Measurements from ENCODE around the gene TMUB1. TPM values are rescaled to one million over a fixed set of nuclear protein-coding genes. Genes with fewer than 3 reads are reported as not detected.

The TMUB1 gene
- total RNA-seq, 2 experiments from 2014 or later, result 75.7 to 78.3 TPM

DNA sequence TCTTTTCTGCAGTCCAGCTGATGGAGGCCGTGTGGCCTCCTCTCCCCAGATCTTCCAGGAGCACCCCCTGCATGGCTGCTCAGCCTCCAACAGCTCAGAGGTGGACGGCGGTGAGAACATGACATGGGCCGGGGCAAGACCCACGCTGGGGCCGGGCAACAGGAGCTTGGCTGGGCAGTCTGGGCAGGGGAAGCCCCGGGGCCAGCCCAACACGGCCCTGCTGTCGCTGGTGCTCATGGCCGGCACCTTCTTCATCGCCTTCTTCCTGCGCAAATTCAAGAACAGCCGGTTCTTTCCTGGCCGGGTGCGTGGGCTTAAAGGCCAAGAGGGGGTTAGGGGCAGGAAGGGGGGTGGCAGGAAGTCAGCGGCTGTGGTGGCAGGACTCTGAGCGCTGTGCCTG lies 9.3 kb downstream of the TMUB1 start:
- H3K4me3 Mint-ChIP-seq, result no peak overlapping the region
- peaks cover 7% of the 10 kb centered on the region for H3K36me3 Mint-ChIP-seq
- POLR2A ChIA-PET, result no interaction called here

GRCh38 chr7:151071032-151071866 lies 12.0 kb downstream of the TMUB1 start:
- DNase-seq, result no peak
- H3K27me3 Mint-ChIP-seq, result no peaks in the 10 kb centered on the region
- H3K36me3 Mint-ChIP-seq, result peaks cover 7% of the 10 kb centered on the region
- POLR2A ChIA-PET, result no interaction called here
- ATAC-seq (ENCODE audit: low read depth), result no peak
- no peaks in the 10 kb centered on the region for H3K9me3 Mint-ChIP-seq
- H3K27ac Mint-ChIP-seq, result no peak overlapping the region
- no peaks in the 10 kb centered on the region for H3K4me1 Mint-ChIP-seq
- H3K4me3 Mint-ChIP-seq, result no peak overlapping the region

More for the DNA sequence above, 9.3 kb downstream of the TMUB1 start:
- DNase-seq (no peak), ATAC-seq (ENCODE audit: low read depth) (no peak)
- Mint-ChIP-seq H3K4me1 (peaks cover 8% of the 10 kb centered on the region), H3K27me3 (no peaks in the 10 kb centered on the region), H3K27ac (no peak overlapping the region), H3K9me3 (no peaks in the 10 kb centered on the region)

DNA sequence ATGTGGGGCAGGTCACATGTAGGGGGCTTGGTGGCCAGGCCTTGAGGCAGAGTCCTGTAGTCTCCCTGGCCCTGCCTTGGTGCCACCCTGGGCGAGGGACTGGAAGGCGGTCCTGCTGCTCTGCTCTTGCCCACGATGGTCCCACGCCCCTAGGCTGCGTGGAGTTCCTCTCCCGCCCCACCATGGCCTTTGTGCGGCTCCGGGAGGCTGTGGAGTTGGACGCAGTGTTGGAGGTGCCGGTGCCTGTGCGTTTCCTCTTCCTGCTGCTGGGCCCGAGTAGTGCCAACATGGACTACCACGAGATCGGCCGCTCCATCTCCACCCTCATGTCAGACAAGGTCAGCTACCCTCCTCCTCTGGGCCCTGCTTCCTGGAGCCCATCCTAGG lies 12.7 kb downstream of the TMUB1 start:
- Mint-ChIP-seq H3K36me3 (peaks cover 8% of the 10 kb centered on the region), H3K27ac (no peak overlapping the region), H3K4me3 (no peak overlapping the region), H3K9me3 (no peaks in the 10 kb centered on the region), H3K4me1 (no peaks in the 10 kb centered on the region), H3K27me3 (no peaks in the 10 kb centered on the region)
- DNase-seq (no peak), ATAC-seq (ENCODE audit: low read depth) (no peak)
- POLR2A ChIA-PET, result no interaction called here

DNA sequence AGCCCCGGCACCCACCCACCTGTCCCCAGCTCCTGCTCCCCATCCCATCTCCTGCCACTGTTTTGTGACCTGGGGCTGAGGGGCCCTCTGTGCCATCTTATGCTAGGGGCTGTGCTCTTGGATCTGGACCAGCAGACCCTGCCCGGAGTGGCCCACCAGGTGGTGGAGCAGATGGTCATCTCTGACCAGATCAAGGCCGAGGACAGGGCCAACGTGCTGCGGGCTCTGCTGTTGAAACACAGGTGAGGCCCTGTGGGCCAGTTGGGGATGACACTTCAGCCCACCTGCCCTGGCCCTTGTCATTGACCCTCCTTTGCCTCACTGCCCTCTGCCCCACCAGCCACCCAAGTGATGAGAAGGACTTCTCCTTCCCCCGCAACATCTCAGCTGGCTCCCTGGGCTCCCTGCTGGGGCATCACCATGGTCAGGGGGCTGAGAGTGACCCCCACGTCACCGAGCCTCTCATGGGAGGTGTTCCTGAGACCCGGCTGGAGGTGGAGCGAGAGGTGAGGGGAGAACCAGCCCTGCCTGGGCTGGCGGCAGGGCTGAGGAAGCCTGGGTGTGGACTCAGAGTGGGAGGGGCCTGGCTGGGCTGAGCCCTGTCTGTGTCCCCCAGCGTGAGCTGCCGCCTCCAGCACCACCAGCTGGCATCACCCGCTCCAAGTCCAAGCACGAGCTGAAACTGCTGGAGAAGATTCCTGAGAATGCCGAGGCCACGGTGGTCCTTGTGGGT lies 13.3 kb downstream of the TMUB1 start:
- no peak overlapping the region for H3K4me3 Mint-ChIP-seq
- H3K27me3 Mint-ChIP-seq, result no peaks in the 10 kb centered on the region
- POLR2A ChIA-PET, result no interaction called here
- ATAC-seq (ENCODE audit: low read depth) (no peak), DNase-seq (no peak)
- peaks cover 10% of the 10 kb centered on the region for H3K36me3 Mint-ChIP-seq
- H3K9me3 Mint-ChIP-seq, result no peaks in the 10 kb centered on the region
- H3K4me1 Mint-ChIP-seq, result no peaks in the 10 kb centered on the region
- no peak overlapping the region for H3K27ac Mint-ChIP-seq

GRCh38 chr7:151068069-151068773 lies 15.1 kb downstream of the TMUB1 start:
- POLR2A ChIA-PET, result interaction anchor here (1.1 to 1.3 kb wide), 2 partner anchors 9 to 12 kb away, joined by 3 to 4 read pairs; partner anchors contain the start of gene FASTK
- Mint-ChIP-seq H3K4me1 (no peaks in the 10 kb centered on the region), H3K9me3 (no peaks in the 10 kb centered on the region), H3K27me3 (no peaks in the 10 kb centered on the region), H3K4me3 (no peak overlapping the region), H3K36me3 (peaks cover 10% of the 10 kb centered on the region), H3K27ac (no peak overlapping the region)
- DNase-seq, result no peak
- ATAC-seq (ENCODE audit: low read depth), result no peak

GRCh38 chr7:151066273-151066974 lies 16.9 kb downstream of the TMUB1 start:
- DNase-seq (no peak), ATAC-seq (ENCODE audit: low read depth) (no peak)
- POLR2A ChIA-PET, result no interaction called here
- no peak overlapping the region for H3K27ac Mint-ChIP-seq
- peaks cover 6% of the 10 kb centered on the region for H3K4me1 Mint-ChIP-seq
- H3K36me3 Mint-ChIP-seq, result peaks cover 12% of the 10 kb centered on the region
- H3K9me3 Mint-ChIP-seq, result no peaks in the 10 kb centered on the region
- no peaks in the 10 kb centered on the region for H3K27me3 Mint-ChIP-seq
- no peak overlapping the region for H3K4me3 Mint-ChIP-seq

DNA sequence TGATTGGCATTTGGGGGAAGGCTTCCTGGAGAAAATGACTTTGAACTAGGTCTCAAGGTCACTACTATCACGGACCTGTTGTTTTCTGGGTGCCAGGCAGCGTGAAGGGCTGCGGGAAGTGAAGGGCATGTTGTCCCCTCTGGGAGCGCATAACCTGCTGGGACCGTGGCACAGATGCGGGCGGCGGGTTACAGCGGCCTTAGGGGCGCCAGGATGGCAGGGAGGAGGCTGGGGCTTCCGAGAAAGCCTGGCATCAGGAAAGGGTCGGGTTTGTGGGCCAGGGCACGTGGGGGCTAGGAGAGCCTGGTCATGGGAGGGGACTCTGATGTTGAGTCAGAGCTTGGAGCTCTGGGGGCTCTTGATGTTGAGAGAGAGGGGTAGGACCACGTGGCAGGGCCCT lies 17.8 kb downstream of the TMUB1 start:
- no peaks in the 10 kb centered on the region for H3K27me3 Mint-ChIP-seq

DNA sequence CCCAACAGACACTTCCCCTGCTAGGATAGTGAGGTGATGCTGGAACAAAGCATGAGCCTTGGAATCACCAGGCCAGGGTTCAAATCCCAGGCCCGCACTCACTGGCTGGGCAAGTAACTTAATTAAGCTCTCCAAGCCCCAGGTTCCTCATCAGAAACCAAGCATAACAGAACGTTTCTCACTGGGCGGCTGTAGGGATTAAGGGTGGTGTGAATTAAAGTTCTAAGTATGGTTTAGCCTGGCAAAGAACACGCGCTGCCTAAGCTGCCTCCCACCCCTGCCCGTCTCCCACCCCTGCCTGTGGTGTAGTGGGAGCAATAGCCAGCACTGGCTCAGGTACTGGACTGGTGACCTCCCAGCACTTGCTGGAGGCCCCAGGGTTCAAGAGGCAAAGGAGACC lies 18.3 kb downstream of the TMUB1 start:
- POLR2A ChIA-PET, result no interaction called here
- Mint-ChIP-seq H3K4me1 (peaks cover 13% of the 10 kb centered on the region), H3K4me3 (no peak overlapping the region), H3K9me3 (no peaks in the 10 kb centered on the region), H3K27ac (peak overlapping the region; percentile 9), H3K27me3 (no peaks in the 10 kb centered on the region), H3K36me3 (peaks cover 9% of the 10 kb centered on the region)
- no peak for ATAC-seq (ENCODE audit: low read depth)
- no peak for DNase-seq

More for the DNA sequence above, 17.8 kb downstream of the TMUB1 start:
- Mint-ChIP-seq H3K9me3 (no peaks in the 10 kb centered on the region), H3K4me3 (no peak overlapping the region), H3K36me3 (peaks cover 10% of the 10 kb centered on the region), H3K27ac (peak overlapping the region; percentile 9), H3K4me1 (peaks cover 13% of the 10 kb centered on the region)
- POLR2A ChIA-PET, result no interaction called here
- ATAC-seq (ENCODE audit: low read depth) (no peak), DNase-seq (no peak)

DNA sequence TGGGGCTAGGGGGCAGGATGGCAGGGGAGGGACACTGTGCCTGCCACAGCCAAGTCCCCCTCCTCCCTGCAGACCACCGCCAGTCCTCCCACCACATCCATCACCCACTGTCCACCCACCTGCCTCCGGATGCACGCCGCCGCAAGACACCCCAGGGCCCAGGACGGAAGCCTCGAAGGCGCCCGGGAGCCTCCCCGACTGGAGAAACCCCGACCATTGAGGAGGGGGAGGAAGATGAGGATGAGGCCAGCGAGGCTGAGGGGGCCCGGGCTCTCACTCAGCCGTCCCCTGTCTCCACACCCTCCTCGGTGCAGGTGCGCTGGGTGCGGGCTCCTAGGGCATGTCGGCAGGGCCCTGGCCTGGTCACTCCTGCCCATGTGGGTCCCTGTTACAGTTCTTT lies 18.8 kb downstream of the TMUB1 start:
- Mint-ChIP-seq H3K4me1 (peaks cover 13% of the 10 kb centered on the region), H3K4me3 (no peak overlapping the region), H3K27me3 (no peaks in the 10 kb centered on the region), H3K27ac (no peak overlapping the region), H3K9me3 (no peaks in the 10 kb centered on the region), H3K36me3 (peaks cover 9% of the 10 kb centered on the region)
- POLR2A ChIA-PET, result no interaction called here
- no peak for ATAC-seq (ENCODE audit: low read depth)
- no peak for DNase-seq

DNA sequence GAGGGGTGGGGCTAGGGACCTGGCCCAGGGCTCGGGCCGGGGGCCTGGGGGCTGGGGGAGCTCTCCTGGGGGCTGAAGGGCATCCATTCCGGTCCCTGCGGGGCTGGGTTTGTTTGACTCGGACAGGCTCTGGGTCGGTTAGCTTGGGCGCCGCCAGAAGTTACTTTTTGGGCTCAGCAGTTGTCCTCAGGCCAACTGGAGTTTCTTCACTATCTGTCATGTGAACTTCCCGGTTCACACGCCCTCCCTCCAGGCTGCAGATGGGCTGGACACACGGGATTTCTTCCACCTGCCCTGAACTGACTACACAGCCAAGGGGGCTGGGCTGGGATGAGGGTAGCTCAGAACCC lies 20.1 kb downstream of the TMUB1 start:
- Mint-ChIP-seq H3K4me3 (no peak overlapping the region), H3K36me3 (peaks cover 8% of the 10 kb centered on the region), H3K9me3 (no peaks in the 10 kb centered on the region), H3K27me3 (no peaks in the 10 kb centered on the region), H3K4me1 (peaks cover 20% of the 10 kb centered on the region), H3K27ac (no peak overlapping the region)
- DNase-seq, result no peak
- POLR2A ChIA-PET, result interaction anchor here (0.6 kb wide), 1 partner anchor 25 kb away, joined by 3 read pairs; no protein-coding TSS in a partner anchor
- ATAC-seq (ENCODE audit: low read depth), result no peak

DNA sequence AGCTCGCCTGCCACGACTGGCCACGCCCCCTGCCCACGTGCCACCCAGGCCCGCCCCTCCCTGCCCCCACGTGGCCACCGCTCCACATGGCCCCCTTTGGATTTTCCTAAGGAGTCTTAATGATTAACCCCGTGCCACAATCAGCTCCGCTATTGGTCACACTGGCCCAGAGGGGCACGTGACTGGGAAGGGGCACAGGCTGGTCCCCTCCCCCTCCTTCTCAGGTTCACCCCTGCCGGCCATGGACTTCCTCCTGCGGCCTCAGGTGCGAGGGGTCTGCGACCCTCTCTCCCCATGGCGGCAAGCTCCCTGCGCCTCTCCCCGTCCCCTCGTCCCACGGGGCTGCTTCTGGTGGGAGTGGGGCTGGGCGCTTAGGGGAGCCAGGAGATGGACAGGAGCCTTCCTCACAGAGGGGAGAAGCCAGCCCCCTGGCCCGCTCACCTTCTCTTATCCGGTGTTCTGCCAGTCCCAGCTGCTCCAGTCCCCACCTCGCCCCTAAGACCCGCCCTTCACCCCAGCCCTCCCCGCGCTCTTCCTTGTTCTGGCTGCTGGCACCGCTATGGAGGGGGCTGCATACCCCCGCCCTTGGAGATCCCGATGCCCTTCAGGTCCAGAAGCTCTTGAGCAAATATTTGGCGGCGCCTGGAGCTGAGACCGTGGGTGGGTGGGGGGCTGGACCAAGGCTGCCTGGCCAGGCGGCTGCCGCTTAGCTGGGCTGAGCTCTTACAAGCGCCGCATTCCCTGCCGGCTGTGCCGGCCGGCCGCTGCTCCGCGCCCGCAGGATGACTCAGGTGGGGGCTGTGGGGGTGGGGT lies 20.7 kb downstream of the TMUB1 start:
- DNase-seq (no peak), ATAC-seq (ENCODE audit: low read depth) (no peak)
- Mint-ChIP-seq H3K4me1 (peaks cover 20% of the 10 kb centered on the region), H3K27ac (no peak overlapping the region), H3K9me3 (no peaks in the 10 kb centered on the region), H3K36me3 (peaks cover 8% of the 10 kb centered on the region), H3K27me3 (no peaks in the 10 kb centered on the region), H3K4me3 (no peak overlapping the region)
- POLR2A ChIA-PET, result interaction anchor here (0.6 kb wide), 1 partner anchor 24 kb away, joined by 3 read pairs; no protein-coding TSS in a partner anchor

- Mint-ChIP-seq H3K4me3 (no peak overlapping the region), H3K27me3 (no peaks in the 10 kb centered on the region), H3K9me3 (no peaks in the 10 kb centered on the region), H3K4me1 (peaks cover 24% of the 10 kb centered on the region), H3K36me3 (peaks cover 10% of the 10 kb centered on the region), H3K27ac (no peak overlapping the region)
- DNase-seq, result no peak
- no peak for ATAC-seq (ENCODE audit: low read depth)
- POLR2A ChIA-PET, result interaction anchor here (2.6 kb wide), 1 partner anchor 16 kb away, joined by 7 read pairs; no protein-coding TSS in a partner anchor
Observed at GRCh38 chr7:151062111-151062398, 21.2 kb downstream of the TMUB1 start.
